Stimulated activated CD4-positive, alpha-beta T cell treated with anti-CD3 and anti-CD28 coated beads, TNF-alpha, amount 100 ng/mL, for 1 hour (primary cell): Measurements from ENCODE around the gene GNG11.
"Not testable (repeated sequence)": the region's sequence is repeated elsewhere in the genome, so short reads cannot be mapped to it uniquely, and the experiment has no call there.

ENCODE experiments used
- DNase-seq, 3 donors: peaks; one replicate each; pipeline ENCODE4 v3.0.0-alpha.2; 2020; ENCODE audit warnings: low read depth in 3 of 3, low spot score in 1 of 3

GNG11 gene

DNA sequence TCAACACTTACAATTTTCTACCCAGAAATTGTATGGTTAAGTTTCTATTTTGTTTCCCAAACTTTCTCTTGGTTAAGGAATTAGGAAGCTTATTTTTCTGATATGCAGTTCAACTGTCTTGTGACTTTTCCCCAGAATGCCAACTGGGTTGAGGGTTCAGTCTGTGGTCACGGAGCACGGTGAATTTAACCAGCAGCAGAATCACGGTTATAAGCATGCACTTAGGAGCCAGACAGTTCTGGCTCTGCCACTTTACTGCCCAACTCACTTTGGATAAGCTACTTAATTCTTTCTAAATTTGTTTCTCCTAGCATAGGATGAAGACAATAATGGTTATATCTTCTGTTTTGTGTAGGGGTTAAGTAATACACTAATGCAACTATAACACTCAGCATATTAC lies 10.3 kb upstream of the GNG11 start:
- not testable (repeated sequence) for DNase-seq

DNA sequence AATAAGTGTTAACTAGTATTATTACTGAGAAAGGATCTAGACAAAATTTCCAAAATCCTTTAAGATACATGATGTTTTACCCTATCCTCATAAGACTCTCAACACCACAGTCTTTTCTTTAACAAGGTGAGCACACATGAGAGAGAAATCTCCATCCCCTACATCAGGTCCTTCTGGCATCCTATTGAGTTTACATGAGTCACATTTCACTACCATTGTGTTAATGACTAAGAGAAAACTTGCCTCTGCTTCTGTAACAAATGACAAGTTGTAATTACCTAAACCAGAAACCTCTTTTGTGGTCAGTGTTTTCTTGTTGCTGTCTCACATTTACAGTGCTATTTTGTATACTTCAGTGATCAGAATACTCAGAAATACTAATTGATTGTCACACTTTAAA lies 9.9 kb upstream of the GNG11 start:
- DNase-seq: not testable (repeated sequence)

DNA sequence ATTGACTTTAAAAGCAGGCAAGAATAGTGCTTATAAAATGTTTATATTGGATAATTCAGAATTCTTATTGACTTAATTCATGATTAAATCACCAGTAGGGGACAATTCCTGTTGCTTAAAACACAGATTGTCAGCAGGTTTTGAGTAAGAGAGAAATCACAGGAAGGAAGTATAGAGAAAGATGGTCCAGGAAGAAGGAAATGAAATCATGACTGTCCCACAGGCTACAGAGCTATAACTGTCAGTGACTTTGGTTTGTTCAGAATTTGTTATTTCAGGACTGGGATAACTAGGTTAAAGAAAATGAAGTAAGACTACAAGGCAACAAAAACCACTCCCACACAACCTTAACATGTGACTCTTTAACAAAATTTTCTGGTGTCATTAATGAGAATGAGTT lies 8.3 kb upstream of the GNG11 start:
- DNase-seq: no peak

DNA sequence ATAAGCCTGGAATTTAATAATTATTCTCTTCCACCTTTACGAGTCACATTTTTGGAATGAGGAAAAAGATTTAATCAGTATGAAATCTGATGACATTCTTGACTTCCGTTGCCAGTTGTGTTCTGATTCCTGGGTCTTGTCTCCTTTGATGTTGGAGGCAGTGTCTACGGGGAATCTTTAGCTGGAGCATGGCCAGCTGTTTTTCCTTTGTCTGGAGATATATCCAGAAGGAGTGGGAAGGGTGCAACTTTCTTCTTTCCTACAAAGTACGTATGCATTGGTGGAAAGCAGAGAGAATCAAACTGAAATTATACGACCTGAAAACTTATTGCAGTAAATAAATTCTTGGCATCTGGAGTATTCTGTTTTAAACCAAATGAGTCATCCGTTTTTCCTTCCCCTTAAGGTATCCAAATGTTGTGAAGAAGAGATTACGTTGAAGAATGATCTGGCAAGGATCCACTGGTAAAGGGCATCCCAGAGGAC lies 6.9 kb upstream of the GNG11 start:
- no peak for DNase-seq

DNA sequence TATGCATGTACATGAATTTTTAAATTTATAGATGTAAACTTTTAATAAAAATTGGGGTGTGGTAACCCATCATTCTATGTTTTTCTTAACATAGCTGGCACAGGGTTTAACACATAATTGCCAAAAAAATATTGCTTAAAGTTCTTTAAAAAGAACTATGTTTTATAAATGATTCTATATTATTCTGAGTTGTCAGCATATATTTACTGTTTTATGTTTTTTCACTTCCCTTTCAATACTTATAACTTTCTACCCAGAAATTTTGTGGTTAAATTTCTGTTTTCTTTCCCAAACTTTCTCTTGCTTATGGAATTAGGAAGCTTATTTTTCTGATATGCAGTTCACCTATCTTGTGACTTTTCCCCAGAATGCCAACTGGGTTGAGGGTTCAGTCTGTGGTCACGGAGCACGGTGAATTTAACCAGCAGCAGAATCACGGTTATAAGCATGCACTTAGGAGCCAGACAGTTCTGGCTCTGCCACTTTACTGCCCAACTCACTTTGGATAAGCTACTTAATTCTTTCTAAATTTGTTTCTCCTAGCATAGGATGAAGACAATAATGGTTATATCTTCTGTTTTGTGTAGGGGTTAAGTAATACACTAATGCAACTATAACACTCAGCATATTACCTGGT lies 6.2 kb upstream of the GNG11 start:
- not testable (repeated sequence) for DNase-seq

DNA sequence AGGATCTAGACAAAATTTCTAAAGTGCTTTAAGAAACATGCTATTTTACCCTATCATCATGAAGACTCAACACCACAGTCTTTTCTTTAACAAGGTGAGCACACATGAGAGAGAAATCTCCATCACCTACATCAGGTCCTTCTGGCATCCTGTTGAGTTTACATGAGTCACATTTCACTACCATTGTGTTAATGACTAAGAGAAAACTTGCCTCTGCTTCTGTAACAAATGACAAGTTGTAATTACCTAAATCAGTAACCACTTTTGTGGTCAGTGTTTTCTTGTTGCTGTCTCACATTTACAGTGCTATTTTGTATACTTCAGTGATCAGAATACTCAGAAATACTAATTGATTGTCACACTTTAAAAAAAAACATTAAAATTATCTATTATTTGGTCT lies 5.6 kb upstream of the GNG11 start:
- not testable (repeated sequence) for DNase-seq

DNA sequence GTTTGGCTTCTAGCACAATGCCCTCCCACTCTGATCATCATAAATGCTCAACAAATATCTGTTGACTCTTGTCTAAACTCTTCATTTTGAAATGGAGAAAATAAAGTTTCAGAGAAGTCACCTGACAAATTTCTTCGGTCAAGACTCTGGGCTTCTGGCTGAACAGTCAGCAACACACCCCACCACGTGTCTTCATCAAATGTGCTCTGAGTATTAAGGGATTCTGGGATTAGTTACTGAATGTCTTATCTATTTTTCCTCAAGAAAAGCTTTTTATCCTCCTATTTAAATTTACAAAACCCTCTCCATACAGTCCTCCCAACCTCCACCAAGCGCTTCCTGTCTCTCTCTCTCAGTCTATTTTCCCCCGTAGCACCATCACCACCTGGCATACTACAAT lies 5.2 kb upstream of the GNG11 start:
- DNase-seq: not testable (repeated sequence)

DNA sequence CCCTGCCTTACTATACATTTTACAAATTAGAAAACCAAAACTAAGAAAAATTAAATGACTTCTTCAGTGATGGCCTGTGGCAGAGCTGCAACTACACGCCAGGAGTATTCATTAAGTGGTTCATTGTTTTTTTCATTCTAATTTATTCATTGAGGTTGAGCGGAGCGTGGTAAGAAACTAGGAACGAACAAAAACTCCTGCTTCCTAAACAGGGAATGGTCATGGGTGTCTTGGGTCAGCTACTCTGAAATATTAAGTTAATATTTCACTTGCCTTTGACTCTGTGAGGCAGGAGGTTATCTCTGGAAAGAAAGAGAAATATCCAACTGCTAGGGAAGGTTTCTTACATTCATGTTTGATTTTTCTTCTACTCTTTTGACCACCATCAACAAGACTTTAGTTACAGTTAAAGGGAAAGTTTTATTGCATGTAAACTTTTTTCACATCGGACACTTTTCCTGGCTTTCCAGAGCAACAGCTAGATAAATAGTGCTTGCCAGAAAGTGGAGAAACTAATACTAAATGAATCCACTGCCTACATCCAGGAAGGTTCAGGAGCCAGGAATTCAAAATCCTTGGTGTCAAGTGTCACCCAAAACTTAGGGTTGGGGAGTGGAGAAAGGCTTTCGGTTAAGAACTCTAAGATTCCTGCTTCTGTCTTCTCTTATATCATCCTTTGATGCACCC lies 896 bp upstream of the GNG11 start:
- DNase-seq: no peak

DNA sequence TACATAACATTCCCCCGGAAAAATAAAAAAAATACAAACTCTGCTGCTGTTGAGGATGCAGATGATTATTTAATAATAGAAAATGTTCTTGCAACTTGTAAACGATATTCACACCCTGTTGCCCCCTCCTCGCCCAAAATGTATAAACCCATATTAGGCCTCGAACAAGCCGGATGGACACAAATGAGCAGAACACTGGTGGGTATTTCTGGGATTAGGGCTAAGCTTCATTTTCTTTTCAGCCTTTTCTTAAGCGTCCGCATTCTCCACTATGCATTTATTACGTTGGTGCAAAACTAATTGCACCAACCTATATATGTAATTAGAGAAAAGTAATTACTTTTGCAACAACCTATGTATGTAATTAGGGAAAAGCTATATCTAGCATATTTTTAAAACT lies 349 bp upstream of the GNG11 start:
- DNase-seq: no peak

DNA sequence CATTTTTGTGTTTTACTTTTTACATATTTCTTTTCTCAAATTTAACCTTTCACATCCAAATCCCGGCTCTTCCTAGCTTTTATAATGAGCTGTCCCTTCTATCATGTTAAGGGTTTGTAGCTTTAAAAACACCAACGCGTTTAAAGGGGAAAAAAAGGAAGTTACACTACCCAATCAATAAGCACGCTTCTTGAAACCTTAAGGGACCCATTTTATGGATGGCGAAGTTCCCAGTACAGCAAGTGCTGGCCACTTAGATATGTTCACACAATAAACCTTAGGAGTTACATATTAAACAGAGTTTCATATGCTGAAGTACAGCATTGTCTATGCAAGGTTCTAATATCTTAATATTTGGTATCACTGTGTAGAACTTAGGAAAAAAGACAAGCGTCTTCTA lies 1.8 kb downstream of the GNG11 start:
- DNase-seq: no peak

DNA sequence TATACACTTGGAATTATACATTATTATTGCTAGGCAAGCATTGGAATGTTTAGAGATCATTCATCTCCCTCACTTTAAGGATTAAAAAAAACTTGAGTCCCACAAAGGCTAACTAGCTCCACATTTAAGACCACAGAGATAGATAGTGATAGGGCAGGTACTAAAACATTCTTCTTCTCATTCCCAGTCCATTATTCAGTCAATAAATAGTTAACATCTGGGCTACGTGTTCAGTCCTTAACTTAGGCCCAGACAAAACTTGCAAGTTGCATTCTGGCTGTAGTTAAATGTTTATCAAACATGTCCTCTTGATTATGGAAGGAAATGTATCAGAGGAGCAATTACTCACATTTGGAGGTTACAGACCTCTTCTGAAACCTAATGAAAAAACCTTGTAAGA lies 2.4 kb downstream of the GNG11 start:
- DNase-seq: no peak

DNA sequence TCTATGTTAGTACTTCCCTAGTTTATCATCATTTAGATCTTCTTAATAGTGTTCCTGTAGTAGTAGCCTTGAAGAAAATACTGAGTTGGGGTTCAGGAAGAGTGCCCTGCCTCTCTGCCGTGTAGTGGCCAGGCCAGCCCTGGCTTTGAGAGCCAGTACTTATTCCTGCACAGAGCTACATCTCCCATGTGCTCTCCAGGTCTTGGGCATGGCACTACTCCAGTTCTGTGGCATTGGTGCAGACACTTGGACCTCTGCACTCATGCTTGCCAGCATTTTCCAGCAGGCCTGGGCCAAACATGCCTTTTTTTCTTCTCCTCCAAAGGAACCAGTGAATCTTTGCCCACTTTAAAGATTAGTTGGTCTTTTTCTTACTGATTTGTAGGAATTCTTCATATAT lies 5.3 kb downstream of the GNG11 start:
- DNase-seq: no peak

DNA sequence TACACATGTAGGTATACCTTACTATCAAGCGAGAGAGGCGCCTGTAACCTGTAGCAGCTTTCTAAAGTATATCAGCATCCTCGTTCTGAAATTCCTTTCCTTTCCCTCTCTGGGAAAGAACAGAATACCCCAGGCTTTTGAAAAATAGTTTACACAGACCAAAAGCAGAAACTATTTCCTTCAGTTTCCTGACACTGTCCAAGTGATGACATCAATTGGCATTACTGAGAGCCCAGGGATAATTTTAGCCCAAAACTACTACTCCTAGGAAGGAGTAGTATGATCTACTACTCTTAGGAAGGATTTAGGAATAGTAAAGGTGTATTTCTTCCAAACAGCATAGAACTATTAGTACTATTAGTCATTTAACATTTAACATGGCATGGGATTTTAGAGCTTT lies 6.0 kb downstream of the GNG11 start:
- no peak for DNase-seq

DNA sequence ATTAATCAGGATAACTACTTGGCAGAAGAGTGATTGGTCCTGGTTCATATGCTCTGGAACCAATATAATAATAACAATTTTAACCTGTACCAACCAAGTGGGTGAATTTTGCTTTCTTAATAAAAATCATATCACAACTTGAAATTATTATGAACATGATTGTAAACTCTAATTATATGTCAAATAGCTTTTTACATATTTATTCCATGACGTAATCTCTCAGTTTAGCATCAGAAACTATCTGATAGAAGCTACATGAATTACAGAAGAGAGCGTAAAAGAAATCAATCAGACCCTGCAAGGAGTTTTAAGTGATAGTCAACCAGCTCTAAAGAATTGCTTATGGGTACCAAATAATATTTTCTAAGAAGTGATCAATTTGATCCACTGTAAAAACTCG lies 10.1 kb downstream of the GNG11 start:
- DNase-seq: no peak

DNA sequence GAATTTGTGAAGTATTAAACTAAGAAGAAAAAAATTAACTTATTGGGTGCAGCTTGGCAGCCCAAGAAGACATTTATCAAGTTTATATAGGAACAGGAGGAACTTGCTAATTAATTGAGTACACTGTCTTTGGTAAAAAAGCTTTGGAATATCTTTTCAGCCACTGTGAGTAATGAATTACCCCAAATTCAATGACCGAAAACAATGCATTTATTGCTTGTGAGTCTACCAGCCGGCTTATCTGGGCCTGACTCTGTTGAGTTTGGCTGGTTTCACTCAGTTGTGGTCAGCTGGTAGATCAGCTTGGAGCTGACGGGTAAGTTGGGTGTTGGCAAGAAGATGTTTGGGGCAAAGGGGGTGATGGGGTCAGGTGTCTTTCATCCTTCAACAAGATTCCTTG lies 11.6 kb downstream of the GNG11 start:
- no peak for DNase-seq

DNA sequence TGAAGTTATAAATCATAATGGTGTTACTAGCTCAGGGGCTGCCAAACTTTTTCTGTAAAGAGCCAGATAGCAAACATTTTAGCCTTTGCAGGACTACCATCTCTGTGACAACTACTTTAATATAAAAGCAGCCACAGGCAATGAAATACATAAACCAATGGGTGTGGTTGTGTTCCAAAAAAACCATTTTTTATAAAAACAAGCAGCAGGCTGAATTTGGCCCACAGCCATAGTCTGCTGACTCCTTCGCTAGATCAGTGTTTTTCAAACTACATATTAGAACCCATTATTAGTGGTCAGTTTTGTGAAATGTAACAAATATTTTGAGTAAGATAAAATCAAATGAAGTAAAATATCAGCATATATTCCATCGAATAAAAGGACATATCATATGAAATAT lies 13.6 kb downstream of the GNG11 start:
- DNase-seq: no peak

DNA sequence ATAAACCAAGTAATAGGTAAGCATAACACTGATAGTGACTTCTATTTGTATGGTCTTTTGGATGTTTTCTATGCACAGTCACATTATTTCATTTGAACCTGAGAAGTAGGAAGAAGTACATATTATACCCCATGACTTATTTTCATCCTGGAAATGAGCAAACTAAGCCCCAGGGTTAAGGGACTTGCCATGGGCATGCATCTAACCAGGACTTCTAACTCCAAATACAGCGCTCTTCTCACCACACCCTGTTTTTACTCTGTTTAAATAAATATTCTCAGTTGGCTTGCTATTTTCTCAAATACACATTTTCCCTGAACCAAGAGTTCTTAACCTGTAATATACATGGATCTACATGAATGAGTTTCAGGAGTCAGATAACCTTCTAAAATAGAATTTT lies 16.3 kb downstream of the GNG11 start:
- DNase-seq: no peak

DNA sequence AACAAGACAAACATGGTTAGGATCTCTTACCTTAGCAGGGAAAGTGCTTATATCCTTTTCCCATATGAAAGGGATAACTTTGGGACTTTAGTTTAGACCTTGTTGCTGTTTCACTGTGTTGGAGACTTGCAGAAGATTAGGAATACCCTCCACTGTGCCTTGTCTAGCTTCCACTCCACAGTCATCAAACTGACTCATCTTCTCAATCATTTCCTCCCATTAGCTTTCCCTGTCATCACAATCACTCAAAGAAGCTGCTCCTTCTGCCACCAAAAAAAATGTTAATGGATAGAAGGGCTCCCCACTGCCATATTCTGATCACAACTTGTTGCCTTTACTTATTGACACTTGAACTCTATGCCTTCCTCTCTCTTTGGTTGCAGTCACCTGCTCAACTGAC lies 16.8 kb downstream of the GNG11 start:
- DNase-seq: no peak

DNA sequence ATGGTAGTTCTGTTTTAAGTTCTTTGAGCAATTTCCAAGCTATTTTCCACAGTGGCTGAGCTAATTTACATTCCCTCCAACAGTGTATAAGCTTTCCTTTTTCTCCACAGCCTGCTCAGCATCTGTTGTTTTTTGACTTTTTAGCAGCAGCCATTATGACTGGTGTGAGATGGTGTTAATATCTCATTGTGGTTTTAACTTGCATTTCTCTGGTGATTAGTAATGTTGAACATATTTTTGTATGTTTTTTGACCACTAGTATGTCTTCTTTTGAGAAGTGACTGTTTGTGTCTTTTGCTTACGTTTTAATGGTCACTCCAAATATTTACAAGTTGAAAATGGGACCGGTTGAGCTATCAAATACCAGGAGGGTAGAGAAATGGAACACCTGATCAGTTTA lies 20.4 kb downstream of the GNG11 start:
- DNase-seq: no peak

DNA sequence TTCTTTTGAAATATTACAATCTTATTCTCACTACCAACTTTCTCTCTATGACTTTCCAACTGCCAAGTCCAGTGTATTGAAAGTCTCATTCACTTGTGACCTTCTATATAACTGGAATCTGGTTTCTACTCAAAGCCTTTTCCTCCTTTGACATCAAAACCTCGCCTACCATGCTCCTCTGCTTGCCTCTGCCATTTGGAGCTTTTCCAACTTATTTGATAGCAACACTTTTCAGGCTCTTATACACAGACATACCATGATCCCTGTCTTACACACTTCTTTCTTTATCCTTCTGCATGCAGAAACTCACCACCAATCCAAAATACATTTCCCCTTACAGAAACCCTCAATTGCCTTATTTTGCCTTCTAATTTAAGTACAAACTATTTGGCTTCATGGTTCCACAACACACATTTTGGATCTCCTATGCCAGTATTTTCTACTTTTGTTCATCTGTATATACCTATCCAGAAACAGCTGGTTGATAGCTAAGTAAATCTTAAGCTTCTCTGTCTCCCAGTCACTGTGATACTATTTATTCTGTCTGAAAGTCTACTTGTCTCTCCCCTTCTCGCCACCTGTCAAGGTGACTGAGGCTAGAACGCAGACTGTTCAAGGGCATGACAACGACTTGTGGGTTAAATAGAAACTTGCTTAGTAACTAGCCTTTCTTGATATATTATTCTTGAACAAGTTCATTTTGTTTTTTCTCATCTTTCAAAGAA lies 22.4 kb downstream of the GNG11 start:
- no peak for DNase-seq

DNA sequence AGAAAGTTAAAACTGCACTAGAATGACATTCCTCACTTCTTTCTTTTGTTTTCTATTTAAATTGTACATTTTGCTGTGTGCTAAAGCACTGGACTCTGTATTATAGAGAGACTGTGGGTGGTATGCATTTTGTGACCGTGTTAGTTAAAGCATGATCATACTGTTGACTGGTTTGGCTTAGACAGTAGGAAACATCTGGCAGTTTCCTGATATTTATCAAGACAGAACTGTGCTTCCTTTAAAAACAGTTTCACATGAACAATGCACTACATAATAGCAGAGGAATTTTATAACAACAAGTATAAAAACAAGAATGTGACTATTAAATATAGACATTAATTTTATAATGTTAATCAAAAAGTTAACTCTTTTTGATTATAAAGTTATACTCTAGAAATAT lies 23.1 kb downstream of the GNG11 start:
- DNase-seq: no peak

DNA sequence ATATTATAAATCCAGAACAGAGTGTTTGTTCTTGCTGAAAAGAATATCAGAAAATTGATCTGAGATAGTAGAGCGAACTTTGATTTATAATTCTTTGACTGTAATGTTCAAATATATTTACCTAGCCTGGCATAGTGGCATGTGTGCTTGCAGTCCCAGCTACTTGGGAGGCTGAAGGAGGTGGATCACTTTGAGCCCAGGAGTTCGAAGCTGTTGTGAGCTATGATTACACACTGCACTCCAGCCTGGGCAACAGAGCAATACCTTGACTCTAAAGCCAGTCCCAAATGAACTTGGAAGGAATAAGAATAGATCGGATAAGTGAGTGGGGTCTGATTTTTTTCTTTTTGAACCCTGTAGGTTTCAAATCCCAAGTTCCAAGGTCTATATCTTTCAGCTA lies 23.5 kb downstream of the GNG11 start:
- no peak for DNase-seq
